Endothelial cell of umbilical vein (primary cell): ENCODE measurements around the gene KAZN. TPM values are rescaled to one million over a fixed set of nuclear protein-coding genes. Genes with fewer than 3 reads are reported as not detected.

Source experiments
- BruUV-seq: library from RNA; stranded (reverse); fragments of 400-500 nt; replicated peaks from 2 replicates; lab custom pipeline; 2021; lab: Mats Ljungman, UMichigan
- CTCF ChIA-PET: fragments of 300-600, 350-600 bp; sonication (Branson Sonifier 250); formaldehyde crosslinking; loops from one replicate; lab custom pipeline; 2021; ENCODE audit warnings: antibody characterized with exemption, inconsistent platforms; lab: Charles Lee
- POLR2A ChIA-PET: fragments of 300-600, 350-600 bp; sonication (Branson Sonifier 250); formaldehyde crosslinking; loops from one replicate; lab custom pipeline; 2021; ENCODE audit warnings: antibody characterized with exemption, inconsistent platforms; lab: Charles Lee
- DNase-seq: peaks from one replicate; pipeline ENCODE4 v3.0.0-alpha.2; 2011; ENCODE audit warnings: low read depth, low spot score
- FAIRE-seq: peaks from 2 replicates; lab custom pipeline; 2011; peaks lifted over from hg19 to GRCh38; lab: Jason Lieb, UNC
- H2AFZ ChIP-seq: 2 replicates; pipeline ENCODE4 v1.6.0; 2012; ENCODE audit warnings: low read depth, low read length, control low read depth, inconsistent platforms
- H3K27ac ChIP-seq: 2 replicates; pipeline ENCODE4 v1.5.1; 2011; ENCODE audit warnings: low read depth, mild to moderate bottlenecking, control low read depth, low read length, moderate library complexity; ENCODE audit not compliant: insufficient read depth
- H3K27me3 ChIP-seq, 2 experiments: 2 replicates each; pipeline versions ENCODE4 v1.6.0 to v1.6.1; 2011; ENCODE audit warnings: low read length in 2 of 2, mixed read lengths in 1 of 2; ENCODE audit not compliant: control insufficient read depth in 2 of 2, insufficient read depth in 2 of 2
- H3K36me3 ChIP-seq, 2 experiments: 2 replicates in 1 of 2; 3 replicates in 1 of 2; pipeline ENCODE4 v1.5.1; 2011; ENCODE audit warnings: low read length in 2 of 2, mild to moderate bottlenecking in 1 of 2, moderate library complexity in 1 of 2; ENCODE audit not compliant: control insufficient read depth in 2 of 2, insufficient read depth in 2 of 2; ENCODE audit errors: extremely low read depth in 1 of 2
- H3K4me1 ChIP-seq: 3 replicates; pipeline ENCODE4 v1.5.1; 2011; ENCODE audit warnings: mild to moderate bottlenecking, low read length; ENCODE audit not compliant: control insufficient read depth, insufficient read depth; ENCODE audit errors: extremely low read depth
- H3K4me2 ChIP-seq: 2 replicates; pipeline ENCODE4 v1.6.1; 2011; ENCODE audit warnings: low read length, control low read depth, mixed read lengths; ENCODE audit not compliant: insufficient read depth
- H3K4me3 ChIP-seq, 3 experiments: fragments of 200-600 bp in 1 of 3; sonication (generic), shearing (Covaris generic) in 1 of 3; replicated peaks in 1 of 3; 2 replicates each; pipeline ENCODE4 v1.5.1; 2011 to 2016; ENCODE audit warnings: control low read depth in 3 of 3, low read length in 3 of 3, mild to moderate bottlenecking in 2 of 3, inconsistent platforms in 1 of 3, low read depth in 1 of 3, moderate library complexity in 1 of 3; ENCODE audit not compliant: insufficient read depth in 1 of 3
- H3K79me2 ChIP-seq: 2 replicates; pipeline ENCODE4 v1.6.0; 2012; ENCODE audit warnings: low read length, inconsistent platforms; ENCODE audit not compliant: control insufficient read depth, insufficient read depth
- H3K9ac ChIP-seq: replicated peaks from 2 replicates; pipeline ENCODE3; 2011; ENCODE audit warnings: low read length, control low read depth; ENCODE audit not compliant: insufficient read depth; ENCODE audit errors: extremely low read depth
- H3K9me1 ChIP-seq: replicated peaks from 3 replicates; pipeline ENCODE4 v1.6.0; 2011; ENCODE audit warnings: mild to moderate bottlenecking, low read length; ENCODE audit not compliant: control insufficient read depth, insufficient read depth; ENCODE audit errors: extremely low read depth
- H3K9me3 ChIP-seq: replicated peaks from 2 replicates; pipeline ENCODE4 v1.5.1; 2012; ENCODE audit warnings: low read length, inconsistent platforms; ENCODE audit not compliant: control insufficient read depth, insufficient read depth
- H4K20me1 ChIP-seq: replicated peaks from 2 replicates; pipeline ENCODE3; 2011; ENCODE audit warnings: mild to moderate bottlenecking, low read length; ENCODE audit not compliant: control insufficient read depth, insufficient read depth; ENCODE audit errors: extremely low read depth
- CTCF ChIP-seq, 2 donors: IDR thresholded peaks; 1 replicate in 1 of 2; 2 replicates in 1 of 2; pipeline ENCODE4 v1.5.1; 2011; ENCODE audit warnings: low read length in 2 of 2, mild to moderate bottlenecking in 2 of 2, moderate library complexity in 2 of 2, control low read depth in 1 of 2, inconsistent platforms in 1 of 2, low read depth in 1 of 2; ENCODE audit not compliant: insufficient read depth in 1 of 2; ENCODE audit errors: extremely low read depth in 1 of 2
- EZH2 ChIP-seq: IDR thresholded peaks from 2 replicates; pipeline ENCODE4 v1.6.1; 2012; ENCODE audit warnings: borderline replicate concordance, low read depth, mild to moderate bottlenecking, moderate library complexity, low read length, inconsistent platforms; ENCODE audit not compliant: severe bottlenecking
- FOS ChIP-seq: IDR thresholded peaks from 2 replicates; pipeline ENCODE4 v1.6.1; 2011; ENCODE audit warnings: mild to moderate bottlenecking, low read length, moderate library complexity, borderline replicate concordance; ENCODE audit not compliant: insufficient read depth
- GATA2 ChIP-seq: IDR thresholded peaks from 2 replicates; pipeline ENCODE4 v1.7.0; 2011; ENCODE audit warnings: low read depth, mild to moderate bottlenecking, moderate library complexity, mixed read lengths, low read length; ENCODE audit not compliant: insufficient read length, insufficient read depth
- JUN ChIP-seq: IDR thresholded peaks from 2 replicates; pipeline ENCODE4 v1.6.1; 2011; ENCODE audit warnings: borderline replicate concordance, low read depth; ENCODE audit not compliant: insufficient read length, insufficient read depth
- MYC ChIP-seq: IDR thresholded peaks from one replicate; pipeline ENCODE4 v1.6.1; 2011; ENCODE audit warnings: mild to moderate bottlenecking, low read depth, low read length
- POLR2A ChIP-seq: IDR thresholded peaks from 2 replicates; pipeline ENCODE4 v1.6.1; 2012; ENCODE audit warnings: low read depth, mild to moderate bottlenecking, control low read depth, low read length
- POLR2AphosphoS5 ChIP-seq: IDR thresholded peaks from 2 replicates; pipeline ENCODE4 v1.6.1; 2012; ENCODE audit warnings: low read depth, mild to moderate bottlenecking, control low read depth, low read length, moderate library complexity; ENCODE audit not compliant: insufficient read depth
- dilution Hi-C: fragments of 300-500 bp; cut with MboI; formaldehyde crosslinking; loops from one replicate; pipeline ENCODE4 v1.15.0; 2019; ENCODE audit warnings: low sequenced_read_pairs; ENCODE audit not compliant: extremely low pct_ligation_motif_present
- intact Hi-C: fragments of 100-400 bp; cut with micrococcal nuclease; formaldehyde crosslinking; loops from one replicate; pipeline ENCODE4 v1.10.0; 2022
- polyA plus RNA-seq, 4 experiments: library from polyadenylated mRNA; depleted of rRNA in 3 of 4; stranded (reverse) in 3 of 4; unstranded in 1 of 4; fragments of >200 nt; gene quantifications; 2 replicates each; pipeline versions ENCODE4 v1.2.1 to v1.2.3, GENCODE V29; 2011 to 2012; ENCODE audit warnings: missing spikeins in 1 of 4
- total RNA-seq: library from RNA; stranded (reverse); gene quantifications from 2 replicates; pipeline ENCODE4 v1.2.3, GENCODE V29; 2021
- TF ChIP-seq, protein P1 (sequence below): IDR thresholded peaks from 2 replicates; pipeline ENCODE4 v1.6.1; 2011; ENCODE audit not compliant: insufficient read depth, insufficient read length

The KAZN gene
- total and polyA plus RNA-seq, 2 donors (not counting 3 experiments of a cell fraction or from before 2014, with no cell fraction given): 1.6 to 5.8 TPM

DNA sequence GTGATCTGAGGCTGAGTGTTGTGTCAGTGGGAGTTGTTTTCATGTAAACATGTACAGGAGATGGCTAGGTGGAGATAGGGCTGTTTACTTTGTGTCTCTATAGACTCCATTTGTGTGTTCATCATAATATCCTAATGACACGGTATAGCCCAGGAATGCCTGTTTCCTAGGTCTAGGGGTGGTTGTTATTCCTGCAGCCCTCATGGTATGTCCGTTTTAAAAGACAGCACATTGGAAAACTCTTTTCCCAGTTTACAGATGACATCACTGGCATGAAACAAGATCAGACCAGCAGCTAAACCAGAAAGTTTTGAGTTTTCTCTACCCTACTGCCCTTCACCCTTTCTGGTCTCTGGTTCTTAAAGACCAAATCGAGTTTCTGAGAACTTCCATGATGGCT is 327.7 kb downstream of the KAZN start:
- dilution Hi-C loops (no loop called here), intact Hi-C loops (no loop called here)
- ChIA-PET POLR2A (no interaction called here), CTCF (no interaction called here)
- Histone ChIP-seq H2AFZ (no peak overlapping the region), H3K9me3 (no peaks in the 10 kb centered on the region), H3K79me2 (no peaks in the 10 kb centered on the region), H3K27me3 (peaks cover 8 to 14% of the 10 kb centered on the region in 2 experiments), H3K36me3 (no peaks in the 10 kb centered on the region), H4K20me1 (no peaks in the 10 kb centered on the region), H3K27ac (no peak overlapping the region), H3K4me3 (no peak overlapping the region), H3K9me1 (no peaks in the 10 kb centered on the region), H3K9ac (no peak overlapping the region), H3K4me1 (peaks cover 5% of the 10 kb centered on the region), H3K4me2 (no peak overlapping the region)
- DNase-seq: no peak
- FAIRE-seq: no peak
- no TSS peak for BruUV-seq
- no peak for TF ChIP-seq CTCF (IDR thresholded peaks at IDR 0.05; ENCODE audit: extremely low read depth in 1 of 2, insufficient read depth in 1 of 2, low read depth in 1 of 2, low read length in 2 of 2)
- no peak for TF ChIP-seq EZH2
- TF ChIP-seq POLR2AphosphoS5: no peak
- TF ChIP-seq MYC: no peak
- no peak for TF ChIP-seq FOS
- TF ChIP-seq, protein P1, sequence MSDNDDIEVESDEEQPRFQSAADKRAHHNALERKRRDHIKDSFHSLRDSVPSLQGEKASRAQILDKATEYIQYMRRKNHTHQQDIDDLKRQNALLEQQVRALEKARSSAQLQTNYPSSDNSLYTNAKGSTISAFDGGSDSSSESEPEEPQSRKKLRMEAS: no peak
- no peak for TF ChIP-seq POLR2A
- TF ChIP-seq JUN: no peak
- TF ChIP-seq GATA2: no peak
